Measurements from ENCODE around the gene UBE2G1. TPM values are rescaled to one million over a fixed set of nuclear protein-coding genes. Genes with fewer than 3 reads are reported as not detected.

UBE2G1 gene
- total RNA-seq, 1 donor from 2014 or later: 88.5 TPM

GRCh38 chr17:4395111-4395478 is 28.6 kb upstream of the UBE2G1 start:
- peaks cover 9% of the 10 kb centered on the region for H3K4me1 Mint-ChIP-seq

GRCh38 chr17:4394208-4395110 is 28.0 kb upstream of the UBE2G1 start:
- H3K27me3 Mint-ChIP-seq (ENCODE audit: insufficient read depth, low read depth): peaks cover 8% of the 10 kb centered on the region
- H3K9ac ChIP-seq: no peak overlapping the region
- H3K4me3 ChIP-seq: no peak overlapping the region
- H3K4me1 ChIP-seq: peaks cover 8% of the 10 kb centered on the region
- no peaks in the 10 kb centered on the region for H3K9me3 ChIP-seq (ENCODE audit: low read depth)
- no peak overlapping the region for H3K4me3 Mint-ChIP-seq
- H3K4me2 ChIP-seq: no peak overlapping the region
- H2AFZ ChIP-seq (replicated peaks): peak overlapping the region; percentile 73
- H3K27ac ChIP-seq: no peak overlapping the region
- peaks cover 19% of the 10 kb centered on the region for H3K27me3 ChIP-seq
- H3F3A ChIP-seq (ENCODE audit: low read depth): peaks cover 4% of the 10 kb centered on the region
- H3K79me2 ChIP-seq (ENCODE audit: low read depth): no peaks in the 10 kb centered on the region
- no peak overlapping the region for H3K27ac Mint-ChIP-seq
- H4K20me1 ChIP-seq (ENCODE audit: low read depth): no peaks in the 10 kb centered on the region
- peaks cover 9% of the 10 kb centered on the region for H3K4me1 Mint-ChIP-seq
- H3K9me3 Mint-ChIP-seq: no peaks in the 10 kb centered on the region
- DNase-seq (ENCODE audit: low spot score): no peak
- H3K36me3 Mint-ChIP-seq: no peaks in the 10 kb centered on the region
- TF ChIP-seq EZH2phosphoT487 (IDR thresholded peaks at IDR 0.05): no peak
- no peak for TF ChIP-seq CTCF (IDR thresholded peaks at IDR 0.05)
- no peak for TF ChIP-seq EZH2 (IDR thresholded peaks at IDR 0.05)
- no peaks in the 10 kb centered on the region for H3K36me3 ChIP-seq

More at GRCh38 chr17:4395111-4395478, 28.6 kb upstream of the UBE2G1 start:
- no peak overlapping the region for H2AFZ ChIP-seq (replicated peaks)
- Mint-ChIP-seq H3K9me3 (no peaks in the 10 kb centered on the region), H3K27ac (no peak overlapping the region), H3K4me3 (no peak overlapping the region), H3K27me3 (ENCODE audit: insufficient read depth, low read depth) (peaks cover 6% of the 10 kb centered on the region), H3K36me3 (no peaks in the 10 kb centered on the region)
- no peak overlapping the region for H3K4me2 ChIP-seq
- H3K36me3 ChIP-seq: no peaks in the 10 kb centered on the region
- no peaks in the 10 kb centered on the region for H3K79me2 ChIP-seq (ENCODE audit: low read depth)
- H3K4me3 ChIP-seq: no peak overlapping the region
- DNase-seq (ENCODE audit: low spot score): no peak
- H3K9me3 ChIP-seq (ENCODE audit: low read depth): no peaks in the 10 kb centered on the region
- peaks cover 8% of the 10 kb centered on the region for H3K4me1 ChIP-seq
- H3K9ac ChIP-seq: no peak overlapping the region
- no peak overlapping the region for H3K27ac ChIP-seq
- peaks cover 4% of the 10 kb centered on the region for H3F3A ChIP-seq (ENCODE audit: low read depth)
- H3K27me3 ChIP-seq: peaks cover 19% of the 10 kb centered on the region
- TF ChIP-seq EZH2 (IDR thresholded peaks at IDR 0.05) (no peak), EZH2phosphoT487 (IDR thresholded peaks at IDR 0.05) (no peak), CTCF (IDR thresholded peaks at IDR 0.05) (no peak)
- no peaks in the 10 kb centered on the region for H4K20me1 ChIP-seq (ENCODE audit: low read depth)

GRCh38 chr17:4393806-4394205 is 27.3 kb upstream of the UBE2G1 start:
- Histone ChIP-seq H3K27ac (no peak overlapping the region), H3K4me2 (no peak overlapping the region), H3K79me2 (ENCODE audit: low read depth) (no peaks in the 10 kb centered on the region), H2AFZ (replicated peaks) (peak overlapping the region; percentile 73), H3K36me3 (no peaks in the 10 kb centered on the region), H3K9me3 (ENCODE audit: low read depth) (no peaks in the 10 kb centered on the region), H3K27me3 (peaks cover 19% of the 10 kb centered on the region), H3K4me3 (no peak overlapping the region), H3K9ac (no peak overlapping the region), H4K20me1 (ENCODE audit: low read depth) (no peaks in the 10 kb centered on the region), H3K4me1 (peaks cover 13% of the 10 kb centered on the region), H3F3A (ENCODE audit: low read depth) (peaks cover 7% of the 10 kb centered on the region)
- Mint-ChIP-seq H3K27me3 (ENCODE audit: insufficient read depth, low read depth) (peaks cover 8% of the 10 kb centered on the region), H3K36me3 (no peaks in the 10 kb centered on the region), H3K9me3 (no peaks in the 10 kb centered on the region), H3K4me1 (peaks cover 9% of the 10 kb centered on the region), H3K4me3 (no peak overlapping the region), H3K27ac (no peak overlapping the region)
- TF ChIP-seq CTCF (IDR thresholded peaks at IDR 0.05) (no peak), EZH2phosphoT487 (IDR thresholded peaks at IDR 0.05) (no peak), EZH2 (IDR thresholded peaks at IDR 0.05) (no peak)
- DNase-seq (ENCODE audit: low spot score): no peak

All from neural progenitor cell (in vitro differentiated cells).